HG03159 (cell line): Measurements from ENCODE around the gene MACROD2.

Source experiments
- ATAC-seq: cut with Tn5 transposase; IDR thresholded peaks from one replicate; pipeline ENCODE4 v1.9.1; 2021; ENCODE audit warnings: mild to moderate bottlenecking, moderate library complexity; ENCODE audit not compliant: unreplicated experiment

The MACROD2 gene

GRCh38 chr20:15843777-15844176 lies 1848.5 kb downstream of the MACROD2 start:
- no peak for ATAC-seq

- no peak for ATAC-seq
Measured at GRCh38 chr20:15847196-15847784, 1852.0 kb downstream of the MACROD2 start.

- no peak for ATAC-seq
Measured at GRCh38 chr20:15848126-15848525, 1852.8 kb downstream of the MACROD2 start.

- no peak for ATAC-seq
Measured at GRCh38 chr20:15848995-15849610, 1853.8 kb downstream of the MACROD2 start.

- no peak for ATAC-seq
Measured at GRCh38 chr20:15851576-15852215, 1856.4 kb downstream of the MACROD2 start.

GRCh38 chr20:15854911-15855310 lies 1859.6 kb downstream of the MACROD2 start:
- no peak for ATAC-seq

GRCh38 chr20:15857173-15857784 lies 1862.0 kb downstream of the MACROD2 start:
- ATAC-seq: peak; percentile 69

- no peak for ATAC-seq
Measured at GRCh38 chr20:15859061-15859460, 1863.7 kb downstream of the MACROD2 start.

- no peak for ATAC-seq
Measured at GRCh38 chr20:15860850-15861249, 1865.5 kb downstream of the MACROD2 start.

GRCh38 chr20:15862178-15862577 lies 1866.9 kb downstream of the MACROD2 start:
- ATAC-seq: no peak

GRCh38 chr20:15863735-15864134 lies 1868.4 kb downstream of the MACROD2 start:
- ATAC-seq: no peak

GRCh38 chr20:15865553-15865952 lies 1870.2 kb downstream of the MACROD2 start:
- ATAC-seq: no peak

- ATAC-seq: no peak
Measured at GRCh38 chr20:15866916-15867730, 1871.8 kb downstream of the MACROD2 start.

- ATAC-seq: no peak
Measured at GRCh38 chr20:15867899-15868298, 1872.6 kb downstream of the MACROD2 start.

GRCh38 chr20:15875446-15875845 lies 1880.1 kb downstream of the MACROD2 start:
- ATAC-seq: no peak

- no peak for ATAC-seq
Measured at GRCh38 chr20:15882553-15882952, 1887.2 kb downstream of the MACROD2 start.

- ATAC-seq: no peak
Measured at GRCh38 chr20:15886250-15886649, 1890.9 kb downstream of the MACROD2 start.

GRCh38 chr20:15887387-15887786 lies 1892.1 kb downstream of the MACROD2 start:
- no peak for ATAC-seq

- no peak for ATAC-seq
Measured at GRCh38 chr20:15889061-15889460, 1893.7 kb downstream of the MACROD2 start.

GRCh38 chr20:15889514-15890256 lies 1894.4 kb downstream of the MACROD2 start:
- ATAC-seq: no peak
